ENCODE measurements around the gene EPX.

EPX gene

DNA sequence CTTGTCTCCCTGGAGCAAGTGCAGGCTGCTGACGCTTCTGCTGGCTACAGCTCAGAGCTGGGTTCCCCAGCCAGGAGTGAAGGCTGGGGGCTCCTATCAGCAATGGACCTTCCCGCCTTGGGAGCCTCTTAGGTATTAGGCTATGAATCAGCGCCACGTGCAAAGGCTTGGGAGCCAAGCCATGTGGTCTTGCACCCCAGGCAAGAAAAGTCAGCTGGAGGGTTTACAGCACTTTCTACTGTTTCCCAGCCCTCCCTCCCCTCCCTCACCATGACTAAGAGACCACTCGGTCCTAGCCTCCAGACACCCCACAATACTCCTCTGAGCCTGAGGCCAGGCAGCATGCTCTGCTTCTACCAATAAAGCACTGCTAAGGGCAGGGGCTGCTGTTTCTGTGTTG, 12.3 kb downstream of the EPX start:
- H3K4me3 ChIP-seq (ENCODE audit: control insufficient read depth, low read depth, low read length), result no peak overlapping the region
- peak; percentile 33 for DNase-seq (ENCODE audit: low read depth)
- TF ChIP-seq CTCF (conservative IDR thresholded peaks at IDR 0.05; ENCODE audit: control insufficient read depth, insufficient read depth, low read depth, low read length), result no peak

DNA sequence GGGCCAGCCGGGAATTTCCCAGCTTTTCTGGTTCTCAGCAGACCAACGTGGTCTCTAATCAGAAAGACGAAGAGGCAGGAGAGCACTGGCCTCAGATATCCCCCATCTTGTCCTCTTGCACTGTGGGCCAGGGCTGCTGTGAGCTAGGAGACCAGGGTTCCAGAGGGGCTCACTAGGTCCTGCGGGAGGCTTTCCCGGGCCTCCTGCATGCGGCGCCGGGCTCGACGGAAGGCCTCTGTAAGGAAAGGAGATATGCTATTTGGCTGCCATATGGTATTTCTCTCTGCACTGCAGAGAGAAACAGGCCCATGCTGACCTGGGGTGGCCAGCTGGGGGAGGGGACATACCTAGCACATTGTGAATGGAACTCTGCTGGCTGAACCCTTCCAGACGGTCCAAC, 13.4 kb downstream of the EPX start:
- TF ChIP-seq CTCF (conservative IDR thresholded peaks at IDR 0.05; ENCODE audit: control insufficient read depth, insufficient read depth, low read depth, low read length), result no peak
- no peak for DNase-seq (ENCODE audit: low read depth)
- H3K4me3 ChIP-seq (ENCODE audit: control insufficient read depth, low read depth, low read length), result no peak overlapping the region

DNA sequence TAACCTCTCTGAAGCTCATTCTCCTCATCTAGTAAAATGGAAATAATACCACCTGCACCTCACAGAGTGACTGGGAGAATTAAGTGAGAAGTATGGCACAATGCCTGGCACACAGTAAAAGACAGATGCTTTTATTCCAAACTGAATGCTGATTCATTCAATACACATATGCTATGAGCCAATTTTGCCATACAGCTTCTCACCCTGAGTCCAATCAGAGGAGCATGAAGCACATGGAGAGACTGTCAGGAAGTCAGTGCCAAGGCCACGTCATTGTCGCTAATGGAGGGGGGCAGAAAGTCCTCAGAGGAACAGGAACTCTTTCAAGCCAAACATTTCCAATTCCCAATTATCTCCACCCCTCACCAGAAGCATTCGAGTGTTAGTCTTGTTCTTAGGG, 14.9 kb downstream of the EPX start:
- DNase-seq (ENCODE audit: low read depth), result peak; percentile 58
- TF ChIP-seq CTCF (conservative IDR thresholded peaks at IDR 0.05; ENCODE audit: control insufficient read depth, insufficient read depth, low read depth, low read length), result no peak

GRCh38 chr17:58208344-58208743, 15.8 kb downstream of the EPX start:
- no peak for TF ChIP-seq CTCF (conservative IDR thresholded peaks at IDR 0.05; ENCODE audit: control insufficient read depth, insufficient read depth, low read depth, low read length)
- no peak overlapping the region for H3K4me3 ChIP-seq (ENCODE audit: control insufficient read depth, low read depth, low read length)
- no peak for DNase-seq (ENCODE audit: low read depth)

More for the DNA sequence above, 14.9 kb downstream of the EPX start:
- no peak overlapping the region for H3K4me3 ChIP-seq (ENCODE audit: control insufficient read depth, low read depth, low read length)

DNA sequence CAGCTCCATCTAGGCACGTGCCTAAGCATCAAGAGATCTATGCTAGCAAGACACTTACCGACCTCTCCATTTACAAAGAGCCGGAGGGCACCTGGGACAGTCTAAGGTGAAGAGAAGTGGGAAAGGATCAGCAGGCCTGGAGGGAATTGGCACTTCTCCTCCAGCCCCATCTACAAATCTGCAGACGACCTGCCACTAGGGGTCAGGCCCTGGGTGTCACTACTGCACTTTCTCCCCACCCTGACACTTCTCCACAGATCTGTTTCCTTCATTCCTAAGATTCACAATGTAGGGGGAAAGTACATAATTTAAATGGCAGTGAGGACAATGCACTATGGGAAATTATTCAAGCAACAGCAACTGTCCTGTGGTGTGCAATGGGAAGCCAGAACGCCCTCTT, 18.4 kb downstream of the EPX start:
- no peak for TF ChIP-seq CTCF (conservative IDR thresholded peaks at IDR 0.05; ENCODE audit: control insufficient read depth, insufficient read depth, low read depth, low read length)
- H3K4me3 ChIP-seq (ENCODE audit: control insufficient read depth, low read depth, low read length), result no peak overlapping the region
- no peak for DNase-seq (ENCODE audit: low read depth)

DNA sequence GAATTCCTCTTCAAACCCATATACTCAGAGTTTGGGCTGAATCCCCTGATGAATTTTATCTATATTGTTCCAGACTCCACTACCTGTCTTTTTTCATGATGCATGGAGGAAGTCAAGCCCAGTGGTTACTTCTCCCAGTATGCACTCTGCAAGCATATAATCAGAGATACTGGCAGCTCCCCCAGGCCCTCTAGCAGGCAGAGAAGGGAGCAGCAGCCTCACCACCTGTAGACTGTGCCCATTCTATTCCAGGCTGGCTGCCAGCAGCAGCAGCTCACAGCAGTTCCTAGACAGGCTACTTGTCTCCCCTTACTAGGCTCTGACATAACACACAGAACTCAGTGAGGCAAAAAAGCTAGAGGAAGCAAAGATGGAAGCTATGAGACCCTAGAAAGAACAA, 23.2 kb downstream of the EPX start:
- no peak for DNase-seq (ENCODE audit: low read depth)
- no peak overlapping the region for H3K4me3 ChIP-seq (ENCODE audit: control insufficient read depth, low read depth, low read length)
- no peak for TF ChIP-seq CTCF (conservative IDR thresholded peaks at IDR 0.05; ENCODE audit: control insufficient read depth, insufficient read depth, low read depth, low read length)

DNA sequence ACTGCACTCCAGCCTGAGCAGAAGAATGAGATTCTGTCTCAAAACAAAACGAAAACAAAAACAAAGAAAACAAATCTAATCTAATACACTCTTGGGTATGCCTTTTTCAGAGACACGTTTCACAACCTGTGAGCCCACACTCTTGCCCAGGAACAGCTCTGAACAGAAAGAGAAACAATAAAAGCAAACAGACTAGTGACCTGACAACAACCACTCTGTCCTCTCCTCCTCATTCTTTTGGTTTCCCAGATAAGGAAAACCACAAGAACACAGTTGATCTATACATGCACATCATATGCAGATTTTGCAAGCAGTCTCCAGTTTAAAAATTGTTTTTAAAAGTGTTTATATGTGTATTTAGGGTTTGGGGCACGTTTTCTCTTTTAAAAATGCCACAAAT, 25.2 kb downstream of the EPX start:
- TF ChIP-seq CTCF (conservative IDR thresholded peaks at IDR 0.05; ENCODE audit: control insufficient read depth, insufficient read depth, low read depth, low read length), result no peak
- H3K4me3 ChIP-seq (ENCODE audit: control insufficient read depth, low read depth, low read length), result no peak overlapping the region
- no peak for DNase-seq (ENCODE audit: low read depth)

All from fibroblast of mammary gland (primary cell).